Heart right ventricle (tissue), 16 donors: ENCODE measurements around the gene PRKCD. TPM values are rescaled to one million over a fixed set of nuclear protein-coding genes. Genes with fewer than 3 reads are reported as not detected.

Source experiments
- ATAC-seq, 8 donors: fragments of 200-7000 bp; cut with Tn5 transposase; one replicate each; pipeline ENCODE4 v1.9.1; 2020; ENCODE audit warnings: mild to moderate bottlenecking in 8 of 8, moderate library complexity in 8 of 8, moderate number of reproducible peaks in 1 of 8
- DNase-seq, 2 donors: peaks; one replicate each; pipeline ENCODE4 v3.0.0-alpha.2; 2020
- H3K27ac ChIP-seq, 10 donors: fragments of 200-600 bp; sonication (generic) in 2 of 10; one replicate each; pipeline versions ENCODE4 v1.5.0 to v1.8.0; 2020 to 2022; ENCODE audit warnings: mild to moderate bottlenecking in 3 of 10
- H3K27me3 ChIP-seq, 7 donors: fragments of 200-600 bp; one replicate each; pipeline ENCODE4 v1.8.0; 2021 to 2022; ENCODE audit warnings: mild to moderate bottlenecking in 2 of 7
- H3K36me3 ChIP-seq, 9 donors: fragments of 200-600 bp; sonication (generic) in 1 of 9; one replicate each; pipeline versions ENCODE4 v1.5.0 to v1.8.0; 2020 to 2022; ENCODE audit warnings: mild to moderate bottlenecking in 2 of 9
- H3K4me1 ChIP-seq, 9 donors: fragments of 200-600 bp; sonication (generic) in 1 of 9; one replicate each; pipeline versions ENCODE4 v1.5.0 to v1.8.0; 2020 to 2022; ENCODE audit warnings: mild to moderate bottlenecking in 4 of 9
- H3K4me3 ChIP-seq, 10 donors: fragments of 200-600 bp; sonication (generic) in 2 of 10; one replicate each; pipeline versions ENCODE4 v1.5.0 to v1.8.0; 2020 to 2022; ENCODE audit warnings: mild to moderate bottlenecking in 7 of 10, moderate library complexity in 2 of 10
- H3K9me3 ChIP-seq, 11 donors: fragments of 200-600 bp in 10 of 11; sonication (generic) in 2 of 11; one replicate each; pipeline versions ENCODE4 v1.5.0 to v1.8.0; 2013 to 2022; ENCODE audit warnings: mild to moderate bottlenecking in 2 of 11, control low read depth in 1 of 11, moderate library complexity in 1 of 11
- WGBS, 2 donors: extraction: QIAGEN DNeasy Blood & Tissue Kit; methylation state at CpG; one replicate each; pipeline ENCODE4 v1.1.7; 2013; ENCODE audit warnings: inconsistent platforms in 1 of 2; 5-methylcytosine and 5-hydroxymethylcytosine counted together
- intact Hi-C, 10 donors: fragments of 100-400 bp; cut with DNase I; formaldehyde crosslinking; loops; one replicate each; pipeline versions ENCODE4 v1.11.1 to v1.14.2; 2022
- polyA plus RNA-seq, 2 donors: library from polyadenylated mRNA; stranded (reverse); fragments of 200-250 nt; gene quantifications; one replicate each; pipeline ENCODE4 v1.2.3, GENCODE V29; 2013
- total RNA-seq, 10 donors: library from RNA; stranded (reverse); fragmentation: NEBNext Ultra II Directional in 3 of 10; extraction: Animal tissue kit (Norgen Biotek cat#: 25700) in 3 of 10; gene quantifications; one replicate each; pipeline versions ENCODE4 v1.2.1 to v1.2.4, GENCODE V29; 2021 to 2023
- TF ChIP-seq, protein P1 (sequence below), 9 donors: fragments of 200-600 bp; sonication (generic) in 2 of 9; IDR thresholded peaks; one replicate each; pipeline versions ENCODE4 v1.5.0 to v1.8.0; 2021 to 2022; ENCODE audit warnings: antibody characterized with exemption in 9 of 9, mild to moderate bottlenecking in 5 of 9, moderate library complexity in 1 of 9
- donor health status: Arrhythmogenic right ventricular cardiomyopathy.
- donor health status: ischemic (EF 13 %, LVEDD 7.1; RV severe dilation, severe dysfunction).
- donor health status: healthy with polysubstance abuse.
- donor health status: DM: no; HTN: yes; CAD: no.
- donor health status: DM: no; HTN: no; CAD: no.
- donor health status: ischemic (EF 25% LVEDD 6.9; RV normal size, moderate dysfunction).
- donor health status: ischemic (EF 25% LVEDD 5.7; RV mildly dilated, moderate dysfunction).
- donor health status: healthy.
- donor health status: DM: yes; HTN: yes; CAD: no.
- donor health status: Ischemic cardiomyopathy.
- donor health status: ischemic (EF 35%, LVEDD 5.7; RV mildly dilated, moderate dysfunction).
- donor health status: nonischemic (EF 11% LVEDD 7.7; RV severe dilation, severe dysfunction).
- donor health status: DM: yes; HTN: yes; CAD: no.
- donor health status: PGD.
- donor health status: ischemic (EF 29% LVEDD 5.4; RV normal size, mild dysfunction).
- donor health status: nonischemic (EF 23%, LVEDD 6.1; RV moderate dilation, normal function).

The PRKCD gene
- total and polyA plus RNA-seq, 12 donors = 6.6 to 28.3 (median 8.3) TPM

DNA sequence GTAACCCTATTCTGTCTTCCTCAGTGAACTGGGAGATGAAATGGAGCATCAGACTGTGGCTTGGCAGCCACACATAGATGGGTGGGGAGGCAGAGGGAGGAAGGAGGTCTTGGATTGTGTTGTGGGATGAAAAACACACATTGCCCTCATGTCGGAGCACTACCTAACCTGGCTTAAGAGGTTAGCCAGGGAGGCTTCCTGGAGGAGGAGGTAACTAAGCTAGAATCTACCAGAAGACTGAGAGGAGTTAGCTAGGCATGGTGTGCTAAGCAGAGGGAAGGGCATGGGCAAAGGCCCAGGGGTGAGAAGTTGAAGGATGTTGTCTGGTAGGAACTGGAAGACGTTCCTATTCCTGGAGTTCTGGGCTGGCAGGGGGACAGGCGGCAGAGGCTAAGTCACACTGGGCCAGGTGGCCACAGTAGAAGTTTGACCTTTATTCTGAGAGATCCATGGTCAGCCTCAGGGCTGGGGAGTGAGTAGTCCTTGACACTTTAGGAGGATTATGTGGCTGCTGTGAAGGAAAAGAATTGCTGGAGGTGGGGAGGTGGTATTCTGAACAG lies 7.7 kb upstream of the PRKCD start:
- Histone ChIP-seq H3K9me3 (no peaks in the 10 kb centered on the region), H3K27me3 (peaks cover 0 to 18% (median 0%) of the 10 kb centered on the region in 7 donors), H3K4me1 (peaks cover 0 to 24% (median 7%) of the 10 kb centered on the region in 9 donors), H3K27ac (no peak overlapping the region), H3K4me3 (no peak overlapping the region), H3K36me3 (no peaks in the 10 kb centered on the region)
- DNase-seq (no peak), ATAC-seq (no peak)
- TF ChIP-seq, protein P1, sequence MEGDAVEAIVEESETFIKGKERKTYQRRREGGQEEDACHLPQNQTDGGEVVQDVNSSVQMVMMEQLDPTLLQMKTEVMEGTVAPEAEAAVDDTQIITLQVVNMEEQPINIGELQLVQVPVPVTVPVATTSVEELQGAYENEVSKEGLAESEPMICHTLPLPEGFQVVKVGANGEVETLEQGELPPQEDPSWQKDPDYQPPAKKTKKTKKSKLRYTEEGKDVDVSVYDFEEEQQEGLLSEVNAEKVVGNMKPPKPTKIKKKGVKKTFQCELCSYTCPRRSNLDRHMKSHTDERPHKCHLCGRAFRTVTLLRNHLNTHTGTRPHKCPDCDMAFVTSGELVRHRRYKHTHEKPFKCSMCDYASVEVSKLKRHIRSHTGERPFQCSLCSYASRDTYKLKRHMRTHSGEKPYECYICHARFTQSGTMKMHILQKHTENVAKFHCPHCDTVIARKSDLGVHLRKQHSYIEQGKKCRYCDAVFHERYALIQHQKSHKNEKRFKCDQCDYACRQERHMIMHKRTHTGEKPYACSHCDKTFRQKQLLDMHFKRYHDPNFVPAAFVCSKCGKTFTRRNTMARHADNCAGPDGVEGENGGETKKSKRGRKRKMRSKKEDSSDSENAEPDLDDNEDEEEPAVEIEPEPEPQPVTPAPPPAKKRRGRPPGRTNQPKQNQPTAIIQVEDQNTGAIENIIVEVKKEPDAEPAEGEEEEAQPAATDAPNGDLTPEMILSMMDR (IDR thresholded peaks at IDR 0.05) = no peak
- 67 to 73% methylated on average over 3 of the region's 3 CpGs for WGBS, 2 donors
- intact Hi-C loops = no loop called here

DNA sequence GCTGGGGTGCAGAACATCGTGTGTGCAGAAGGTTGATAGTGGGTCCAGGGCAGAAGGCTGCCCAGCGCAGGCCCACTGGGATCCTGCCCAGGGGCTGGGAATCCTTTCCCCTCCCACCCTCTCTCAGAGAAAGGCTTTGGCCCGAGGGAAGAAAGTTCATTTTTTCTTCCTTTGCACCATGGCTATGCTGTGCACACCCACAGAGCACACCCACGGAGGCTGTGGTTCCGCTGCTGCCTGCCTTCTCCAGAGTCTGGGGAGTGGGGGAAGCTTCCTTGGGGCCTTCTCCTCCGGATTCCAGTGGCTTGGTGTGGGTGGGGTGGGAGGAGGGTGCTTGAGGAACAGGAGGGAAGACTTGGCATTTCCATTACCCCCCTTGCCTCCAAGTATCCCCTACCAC lies 7.0 kb upstream of the PRKCD start:
- DNase-seq = no peak
- Histone ChIP-seq H3K4me3 (no peak overlapping the region), H3K9me3 (no peaks in the 10 kb centered on the region), H3K4me1 (peaks cover 0 to 30% (median 13%) of the 10 kb centered on the region in 9 donors), H3K36me3 (no peaks in the 10 kb centered on the region), H3K27me3 (peaks cover 0 to 18% (median 0%) of the 10 kb centered on the region in 7 donors), H3K27ac (no peak overlapping the region)
- TF ChIP-seq, protein P1 (IDR thresholded peaks at IDR 0.05) = no peak
- no peak for ATAC-seq
- intact Hi-C loops = no loop called here
- 71 to 79% methylated on average over 6 of the region's 6 CpGs for WGBS, 2 donors

DNA sequence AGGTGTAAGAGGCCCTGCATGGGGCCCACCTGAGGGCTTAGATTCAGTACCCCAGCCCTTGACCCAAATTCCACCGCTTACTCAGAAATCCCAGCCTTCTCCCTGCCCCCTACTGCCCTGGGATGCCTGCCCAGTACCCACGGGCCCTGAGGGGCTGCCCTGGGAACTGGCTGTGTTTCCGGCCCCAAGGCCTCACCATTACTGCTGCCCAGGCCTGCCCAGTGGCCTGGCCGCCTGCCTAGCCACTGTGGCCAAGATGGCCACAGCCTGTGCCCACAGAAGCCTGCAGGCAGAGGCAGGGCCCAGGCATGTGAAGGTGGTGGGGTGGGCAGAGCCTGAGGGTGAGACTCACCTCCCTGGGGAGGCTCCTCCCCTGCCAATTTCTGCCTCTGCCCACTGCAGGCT lies 6.1 kb upstream of the PRKCD start:
- no peak overlapping the region for H3K4me3 ChIP-seq
- TF ChIP-seq, protein P1 (IDR thresholded peaks at IDR 0.05) = no peak
- intact Hi-C loops = loop anchor here in 1 of 10 donors (5.0 kb wide), 1 partner anchor 33 kb away; no protein-coding TSS in a partner anchor
- 70 to 74% methylated on average over 4 of the region's 4 CpGs for WGBS, 2 donors
- no peak overlapping the region for H3K27ac ChIP-seq
- H3K27me3 ChIP-seq = peaks cover 0 to 18% (median 0%) of the 10 kb centered on the region in 7 donors
- H3K36me3 ChIP-seq = no peaks in the 10 kb centered on the region
- DNase-seq = no peak
- peaks cover 0 to 38% (median 22%) of the 10 kb centered on the region in 9 donors for H3K4me1 ChIP-seq
- no peak for ATAC-seq
- no peaks in the 10 kb centered on the region for H3K9me3 ChIP-seq

DNA sequence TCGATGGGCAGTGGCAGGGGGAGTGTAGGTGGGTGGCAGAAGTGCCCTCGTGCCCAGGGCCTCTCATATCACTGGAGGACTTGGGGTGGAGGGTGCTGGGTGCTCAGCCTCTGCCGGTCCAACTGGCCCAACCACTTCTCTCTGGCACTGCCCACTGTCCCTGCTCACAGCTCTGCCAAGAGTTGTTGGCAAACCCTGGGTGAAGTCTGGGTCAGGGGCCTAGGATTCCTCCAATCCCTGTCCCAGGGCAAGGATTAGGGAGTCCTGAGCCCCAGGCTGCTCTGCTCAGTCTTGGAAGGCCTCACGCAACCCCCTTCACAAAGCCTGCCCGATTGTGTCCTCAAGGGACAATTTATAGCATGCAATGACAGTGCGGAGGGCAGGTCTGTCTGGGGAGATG lies 5.2 kb upstream of the PRKCD start:
- Histone ChIP-seq H3K9me3 (no peaks in the 10 kb centered on the region), H3K4me3 (no peak overlapping the region), H3K36me3 (no peaks in the 10 kb centered on the region), H3K27ac (no peak overlapping the region), H3K4me1 (peaks cover 5 to 47% (median 31%) of the 10 kb centered on the region in 9 donors), H3K27me3 (peaks cover 0 to 18% (median 0%) of the 10 kb centered on the region in 7 donors)
- TF ChIP-seq, protein P1 (IDR thresholded peaks at IDR 0.05) = no peak
- DNase-seq = no peak
- peak in 4 of 8 donors; percentile 2 to 27 (median 24) for ATAC-seq
- intact Hi-C loops = loop anchor here in 1 of 10 donors (5.0 kb wide), 1 partner anchor 33 kb away; no protein-coding TSS in a partner anchor
- WGBS, 2 donors = 64 to 72% methylated on average over 6 of the region's 6 CpGs
